Tibial artery (tissue), 4 donors: Measurements from ENCODE around the gene ILDR2.
A peak's percentile ranks its signal among the peaks of the same experiment; 100 is the strongest.

ENCODE experiments used
- DNase-seq, 2 donors: peaks; one replicate each; pipeline ENCODE4 v3.0.0-alpha.2; 2019
- H3K27ac ChIP-seq, 2 donors: fragments of 200-600 bp; sonication (generic) in 1 of 2; 1 replicate in 1 of 2; 2 replicates in 1 of 2; pipeline ENCODE4 v1.5.1; 2018 to 2019; ENCODE audit warnings: mild to moderate bottlenecking in 1 of 2
- H3K27me3 ChIP-seq, 2 donors: fragments of 200-600 bp; sonication (generic) in 1 of 2; one replicate each; pipeline versions ENCODE4 v1.5.1 to v1.6.0; 2016 to 2019
- H3K36me3 ChIP-seq, 3 donors: fragments of 200-600 bp; sonication (generic) in 2 of 3; one replicate each; pipeline ENCODE4 v1.5.1; 2016 to 2019; ENCODE audit warnings: mild to moderate bottlenecking in 2 of 3
- H3K4me1 ChIP-seq, 4 donors: fragments of 200-600 bp; sonication (generic) in 2 of 4; 1 replicate in 3 of 4; 2 replicates in 1 of 4; pipeline ENCODE4 v1.5.1; 2016 to 2019
- H3K4me3 ChIP-seq, 2 donors: fragments of 200-600 bp; sonication (generic) in 1 of 2; 1 replicate in 1 of 2; 2 replicates in 1 of 2; pipeline ENCODE4 v1.5.1; 2018 to 2019; ENCODE audit warnings: mild to moderate bottlenecking in 2 of 2
- H3K9me3 ChIP-seq, 3 donors: fragments of 200-600 bp; sonication (generic) in 1 of 3; one replicate each; pipeline ENCODE4 v1.5.1; 2016 to 2019
- intact Hi-C: fragments of 100-400 bp; cut with DNase I; formaldehyde crosslinking; loops from one replicate; pipeline ENCODE4 v1.15.0; 2023; ENCODE audit warnings: low total_unique reads
- TF ChIP-seq, protein P1 (sequence below), 2 experiments: fragments of 200-600 bp in 1 of 2; fragments of 450-650 bp in 1 of 2; IDR thresholded peaks; one replicate each; pipeline ENCODE4 v1.5.1; 2017 to 2019; ENCODE audit warnings: antibody characterized with exemption in 2 of 2, mild to moderate bottlenecking in 1 of 2, moderate library complexity in 1 of 2

ILDR2 gene

GRCh38 chr1:166868639-166869038 is 106.7 kb downstream of the ILDR2 start:
- peaks cover 11 to 20% (median 17%) of the 10 kb centered on the region in 3 donors for H3K36me3 ChIP-seq
- intact Hi-C loops: no loop called here
- TF ChIP-seq, protein P1, sequence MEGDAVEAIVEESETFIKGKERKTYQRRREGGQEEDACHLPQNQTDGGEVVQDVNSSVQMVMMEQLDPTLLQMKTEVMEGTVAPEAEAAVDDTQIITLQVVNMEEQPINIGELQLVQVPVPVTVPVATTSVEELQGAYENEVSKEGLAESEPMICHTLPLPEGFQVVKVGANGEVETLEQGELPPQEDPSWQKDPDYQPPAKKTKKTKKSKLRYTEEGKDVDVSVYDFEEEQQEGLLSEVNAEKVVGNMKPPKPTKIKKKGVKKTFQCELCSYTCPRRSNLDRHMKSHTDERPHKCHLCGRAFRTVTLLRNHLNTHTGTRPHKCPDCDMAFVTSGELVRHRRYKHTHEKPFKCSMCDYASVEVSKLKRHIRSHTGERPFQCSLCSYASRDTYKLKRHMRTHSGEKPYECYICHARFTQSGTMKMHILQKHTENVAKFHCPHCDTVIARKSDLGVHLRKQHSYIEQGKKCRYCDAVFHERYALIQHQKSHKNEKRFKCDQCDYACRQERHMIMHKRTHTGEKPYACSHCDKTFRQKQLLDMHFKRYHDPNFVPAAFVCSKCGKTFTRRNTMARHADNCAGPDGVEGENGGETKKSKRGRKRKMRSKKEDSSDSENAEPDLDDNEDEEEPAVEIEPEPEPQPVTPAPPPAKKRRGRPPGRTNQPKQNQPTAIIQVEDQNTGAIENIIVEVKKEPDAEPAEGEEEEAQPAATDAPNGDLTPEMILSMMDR (IDR thresholded peaks at IDR 0.05): no peak
- H3K4me3 ChIP-seq: no peak overlapping the region
- H3K4me1 ChIP-seq: peaks cover 0 to 3% (median under 1%) of the 10 kb centered on the region in 4 donors
- no peak overlapping the region for H3K27ac ChIP-seq
- H3K9me3 ChIP-seq: no peaks in the 10 kb centered on the region
- no peaks in the 10 kb centered on the region for H3K27me3 ChIP-seq
- DNase-seq: no peak

- no peaks in the 10 kb centered on the region for H3K27me3 ChIP-seq
- H3K27ac ChIP-seq: peak overlapping the region in 1 of 2 donors; percentile 1
- intact Hi-C loops: no loop called here
- H3K4me1 ChIP-seq: peaks cover 0 to 3% (median 0%) of the 10 kb centered on the region in 4 donors
- no peaks in the 10 kb centered on the region for H3K9me3 ChIP-seq
- DNase-seq: no peak
- H3K4me3 ChIP-seq: no peak overlapping the region
- H3K36me3 ChIP-seq: peaks cover 24 to 35% (median 29%) of the 10 kb centered on the region in 3 donors
- TF ChIP-seq, protein P1 (IDR thresholded peaks at IDR 0.05): no peak
These were observed 109.4 kb downstream of the ILDR2 start for GRCh38 chr1:166865926-166866325.

GRCh38 chr1:166859597-166859996 is 115.7 kb downstream of the ILDR2 start:
- H3K36me3 ChIP-seq: peaks cover 34 to 64% (median 58%) of the 10 kb centered on the region in 3 donors
- H3K4me3 ChIP-seq: no peak overlapping the region
- no peaks in the 10 kb centered on the region for H3K4me1 ChIP-seq
- H3K27me3 ChIP-seq: no peaks in the 10 kb centered on the region
- no peaks in the 10 kb centered on the region for H3K9me3 ChIP-seq
- no peak overlapping the region for H3K27ac ChIP-seq
- intact Hi-C loops: no loop called here
- DNase-seq: no peak
- TF ChIP-seq, protein P1 (IDR thresholded peaks at IDR 0.05): no peak

- Histone ChIP-seq H3K27me3 (no peaks in the 10 kb centered on the region), H3K36me3 (peaks cover 31 to 71% (median 63%) of the 10 kb centered on the region in 3 donors), H3K9me3 (no peaks in the 10 kb centered on the region), H3K4me3 (no peak overlapping the region), H3K27ac (no peak overlapping the region), H3K4me1 (no peaks in the 10 kb centered on the region)
- TF ChIP-seq, protein P1 (IDR thresholded peaks at IDR 0.05): no peak
- intact Hi-C loops: no loop called here
- no peak for DNase-seq
These were observed 116.5 kb downstream of the ILDR2 start for GRCh38 chr1:166858726-166859419.
